SK-N-SH (cell line): ENCODE data around the gene E2F1. TPM values are rescaled to one million over a fixed set of nuclear protein-coding genes. Genes with fewer than 3 reads are reported as not detected.

ENCODE experiments used
- CTCF ChIA-PET: fragments of 300-600, 350-600 bp; formaldehyde crosslinking; extraction: SDS; loops from one replicate; lab custom pipeline; 2021; lab: Yijun Ruan, JAX
- POLR2A ChIA-PET: fragments of 350-600 bp; sonication (Branson Sonifier 250); formaldehyde crosslinking; extraction: SDS; loops from one replicate; lab custom pipeline; 2020; ENCODE audit warnings: antibody characterized with exemption, inconsistent platforms; lab: Yijun Ruan, JAX
- DNase-seq: peaks from one replicate; pipeline ENCODE4 v3.0.0; 2012
- H2AFZ ChIP-seq: fragments of 200-600 bp; sonication (generic); 2 replicates; pipeline ENCODE4 v1.8.1; 2016; ENCODE audit warnings: antibody characterized with exemption, mild to moderate bottlenecking, low read depth
- H3F3A ChIP-seq: fragments of 200-600 bp; sonication (generic); replicated peaks from 2 replicates; pipeline ENCODE3; 2016; ENCODE audit warnings: antibody characterized with exemption, mild to moderate bottlenecking; ENCODE audit not compliant: insufficient read depth
- H3K27ac ChIP-seq, 2 experiments: fragments of 200-500 bp in 1 of 2; fragments of 200-600 bp in 1 of 2; sonication (Bioruptor generic) in 1 of 2; sonication (generic), shearing (Covaris generic) in 1 of 2; 2 replicates each; pipeline versions ENCODE4 v1.5.1 to v1.6.1; 2014 to 2016; ENCODE audit warnings: low read depth in 2 of 2, inconsistent platforms in 1 of 2, low read length in 1 of 2, mild to moderate bottlenecking in 1 of 2, mixed read lengths in 1 of 2
- H3K27me3 ChIP-seq: fragments of 200-600 bp; sonication (generic), shearing (Covaris generic); 2 replicates; pipeline ENCODE4 v1.6.1; 2016; ENCODE audit warnings: mixed run types; ENCODE audit not compliant: insufficient read depth
- H3K36me3 ChIP-seq, 2 experiments: fragments of 200-500 bp in 1 of 2; fragments of 200-600 bp in 1 of 2; sonication (Bioruptor generic) in 1 of 2; sonication (generic) in 1 of 2; replicated peaks in 1 of 2; 2 replicates each; pipeline versions ENCODE3 to v1.5.1; 2014 to 2016; ENCODE audit warnings: low read length in 1 of 2, mild to moderate bottlenecking in 1 of 2; ENCODE audit not compliant: insufficient read depth in 2 of 2, control insufficient read depth in 1 of 2
- H3K4me1 ChIP-seq, 2 experiments: fragments of 200-500 bp in 1 of 2; fragments of 200-600 bp in 1 of 2; sonication (Bioruptor generic) in 1 of 2; sonication (generic), shearing (Covaris generic) in 1 of 2; 2 replicates each; pipeline versions ENCODE4 v1.5.1 to v1.6.1; 2014 to 2016; ENCODE audit warnings: low read depth in 1 of 2, low read length in 1 of 2, mixed run types in 1 of 2; ENCODE audit not compliant: insufficient read depth in 2 of 2, control insufficient read depth in 1 of 2
- H3K4me2 ChIP-seq: fragments of 200-600 bp; sonication (generic), shearing (Covaris generic); 2 replicates; pipeline ENCODE4 v1.6.1; 2017; ENCODE audit warnings: mixed run types
- H3K4me3 ChIP-seq, 2 experiments: fragments of 200-500 bp in 1 of 2; fragments of 200-600 bp in 1 of 2; sonication (Bioruptor generic) in 1 of 2; sonication (generic), shearing (Covaris generic) in 1 of 2; 2 replicates each; pipeline versions ENCODE4 v1.5.1 to v1.8.1; 2014 to 2016; ENCODE audit warnings: low read depth in 2 of 2, inconsistent platforms in 1 of 2, low read length in 1 of 2, mild to moderate bottlenecking in 1 of 2, mixed read lengths in 1 of 2, moderate library complexity in 1 of 2
- H3K79me2 ChIP-seq: fragments of 200-600 bp; sonication (generic); 2 replicates; pipeline ENCODE4 v1.8.1; 2017; ENCODE audit warnings: mild to moderate bottlenecking; ENCODE audit not compliant: insufficient read depth
- H3K9ac ChIP-seq: fragments of 200-600 bp; sonication (generic); 2 replicates; pipeline ENCODE4 v1.6.1; 2017; ENCODE audit warnings: mixed run types
- H3K9me2 ChIP-seq: fragments of 200-600 bp; sonication (generic); 2 replicates; pipeline ENCODE4 v1.6.1; 2017; ENCODE audit warnings: mixed run types
- H3K9me3 ChIP-seq: fragments of 200-600 bp; sonication (generic); 2 replicates; pipeline ENCODE4 v1.6.1; 2017; ENCODE audit warnings: mixed run types, mild to moderate bottlenecking, moderate library complexity
- H4K20me1 ChIP-seq: fragments of 200-600 bp; sonication (generic); 2 replicates; pipeline ENCODE4 v1.6.1; 2017; ENCODE audit warnings: mild to moderate bottlenecking, mixed run types; ENCODE audit not compliant: insufficient read depth
- CHD2 ChIP-seq: fragments of 150-350 bp; IDR thresholded peaks from 2 replicates; pipeline ENCODE4 v1.6.1; 2018; ENCODE audit warnings: low read length; ENCODE audit not compliant: partially characterized antibody
- EZH2phosphoT487 ChIP-seq: fragments of 200-600 bp; sonication (generic); IDR thresholded peaks from 2 replicates; pipeline ENCODE4 v1.6.1; 2017; ENCODE audit warnings: low read depth, mixed run types, mild to moderate bottlenecking, antibody characterized with exemption, moderate library complexity, borderline replicate concordance
- FOSL2 ChIP-seq: IDR thresholded peaks from 2 replicates; pipeline ENCODE4 v1.4.0; 2012; ENCODE audit warnings: low read depth, mild to moderate bottlenecking, moderate library complexity, borderline replicate concordance
- FOXJ3 ChIP-seq: sonication (generic); formaldehyde crosslinking; IDR thresholded peaks from 2 replicates; pipeline ENCODE4 v1.5.1; 2020; ENCODE audit warnings: mild to moderate bottlenecking, missing genetic modification reagents
- GABPA ChIP-seq: IDR thresholded peaks from 2 replicates; pipeline ENCODE4 v1.4.0; 2012; ENCODE audit warnings: low read depth, mild to moderate bottlenecking
- IRF3 ChIP-seq: fragments of 150-350 bp; IDR thresholded peaks from 2 replicates; pipeline ENCODE4 v1.6.1; 2016; ENCODE audit warnings: mild to moderate bottlenecking, low read depth, low read length
- JUND ChIP-seq: IDR thresholded peaks from 2 replicates; pipeline ENCODE4 v1.4.0; 2012
- MEF2A ChIP-seq: IDR thresholded peaks from 2 replicates; pipeline ENCODE4 v1.4.0; 2012; ENCODE audit warnings: low read depth, borderline replicate concordance
- MXI1 ChIP-seq: IDR thresholded peaks from 2 replicates; pipeline ENCODE4 v1.6.1; 2012; ENCODE audit warnings: mild to moderate bottlenecking, low read depth, low read length, improper control_type of control experiment
- NFIC ChIP-seq: IDR thresholded peaks from 2 replicates; pipeline ENCODE4 v1.4.0; 2012; ENCODE audit warnings: borderline replicate concordance
- NRF1 ChIP-seq: IDR thresholded peaks from 2 replicates; pipeline ENCODE4 v1.6.1; 2012; ENCODE audit warnings: low read depth, mild to moderate bottlenecking, low read length
- RAD21 ChIP-seq: IDR thresholded peaks from 2 replicates; pipeline ENCODE4 v1.6.1; 2012; ENCODE audit warnings: mild to moderate bottlenecking, low read length
- RFX5 ChIP-seq: IDR thresholded peaks from 2 replicates; pipeline ENCODE4 v1.6.1; 2012; ENCODE audit warnings: mild to moderate bottlenecking, improper control_type of control experiment, low read length
- RXRA ChIP-seq: IDR thresholded peaks from 2 replicates; pipeline ENCODE4 v1.4.0; 2012; ENCODE audit warnings: low read depth, mild to moderate bottlenecking, borderline replicate concordance
- SIN3A ChIP-seq: IDR thresholded peaks from 2 replicates; pipeline ENCODE4 v1.6.1; 2012; ENCODE audit warnings: low read depth, mild to moderate bottlenecking, low read length, moderate library complexity, borderline replicate concordance
- SMC3 ChIP-seq: IDR thresholded peaks from 2 replicates; pipeline ENCODE4 v1.6.1; 2012; ENCODE audit warnings: low read depth, low read length, improper control_type of control experiment
- TCF12 ChIP-seq: IDR thresholded peaks from 2 replicates; pipeline ENCODE4 v1.4.0; 2012
- TEAD4 ChIP-seq: IDR thresholded peaks from 2 replicates; pipeline ENCODE4 v1.4.0; 2012; ENCODE audit warnings: mild to moderate bottlenecking, borderline replicate concordance; ENCODE audit not compliant: insufficient read depth
- WGBS: methylation state at CpG from one replicate; pipeline ENCODE4 v1.1.6; 2017; ENCODE audit warnings: low lambda C conversion rate; 5-methylcytosine and 5-hydroxymethylcytosine counted together
- polyA plus RNA-seq, 3 experiments: library from polyadenylated mRNA; depleted of rRNA; stranded (reverse); fragments of >200 nt; gene quantifications; 2 replicates each; pipeline ENCODE4 v1.2.3, GENCODE V29; 2012
- TF ChIP-seq, protein P1 (sequence below): fragments of 150-350 bp; IDR thresholded peaks from 2 replicates; pipeline ENCODE4 v1.6.1; 2017; ENCODE audit warnings: antibody characterized with exemption, low read length, low read depth, borderline replicate concordance
- TF ChIP-seq, protein P2 (sequence below): IDR thresholded peaks from 2 replicates; pipeline ENCODE4; 2012

Gene E2F1
- polyA plus RNA-seq, 1 of the 3 experiments (the other 2 are of a cell fraction): 15.0 TPM

DNA sequence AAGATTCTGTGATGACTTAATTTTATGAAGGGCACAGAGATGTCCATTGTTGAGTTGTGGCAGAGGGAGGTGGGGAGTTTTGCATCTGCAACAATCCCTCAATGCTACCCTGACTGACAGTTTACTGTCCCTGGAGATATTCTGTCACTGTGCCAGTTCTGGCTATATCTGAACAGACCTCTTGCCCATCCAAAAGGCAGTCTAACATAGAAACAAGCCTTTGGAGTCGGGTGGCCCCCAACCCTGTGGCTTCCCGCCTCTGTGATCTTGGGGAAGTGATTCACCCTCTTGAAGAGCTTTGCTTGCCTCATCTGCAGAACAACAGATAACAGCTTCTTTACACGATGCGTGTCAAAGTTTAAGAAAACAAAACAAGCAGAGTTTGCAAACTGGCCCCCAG, 3.8 kb upstream of the E2F1 start:
- Histone ChIP-seq H3F3A (no peaks in the 10 kb centered on the region), H3K4me3 (no peak overlapping the region), H3K79me2 (peaks cover 6% of the 10 kb centered on the region; the same call in 1 of the 2 replicates), H4K20me1 (no peaks in the 10 kb centered on the region), H3K4me2 (0 out of 2 replicates have a peak overlapping the region, but pooled peaks have one; percentile 2), H3K4me1 (peaks cover 4 to 20% of the 10 kb centered on the region in 2 experiments; a peak in 2 of 4 replicates), H3K27ac (no peak overlapping the region), H3K9me3 (no peaks in the 10 kb centered on the region), H3K36me3 (no peaks in the 10 kb centered on the region), H3K9ac (no peak overlapping the region), H3K9me2 (no peaks in the 10 kb centered on the region), H3K27me3 (no peaks in the 10 kb centered on the region), H2AFZ (0 out of 2 replicates have a peak overlapping the region, but pooled peaks have one; percentile 0)
- POLR2A ChIA-PET: no interaction called here
- 32% methylated on average over 4 of the region's 4 CpGs for WGBS
- TF ChIP-seq MXI1: no peak
- TF ChIP-seq JUND: 0 out of 2 replicates have a peak, but pooled peaks have one; percentile 16
- CTCF ChIA-PET: interaction anchor here (1.4 kb wide), 1 partner anchor 22 kb away, joined by 4 read pairs; no protein-coding TSS in a partner anchor
- DNase-seq: no peak

DNA sequence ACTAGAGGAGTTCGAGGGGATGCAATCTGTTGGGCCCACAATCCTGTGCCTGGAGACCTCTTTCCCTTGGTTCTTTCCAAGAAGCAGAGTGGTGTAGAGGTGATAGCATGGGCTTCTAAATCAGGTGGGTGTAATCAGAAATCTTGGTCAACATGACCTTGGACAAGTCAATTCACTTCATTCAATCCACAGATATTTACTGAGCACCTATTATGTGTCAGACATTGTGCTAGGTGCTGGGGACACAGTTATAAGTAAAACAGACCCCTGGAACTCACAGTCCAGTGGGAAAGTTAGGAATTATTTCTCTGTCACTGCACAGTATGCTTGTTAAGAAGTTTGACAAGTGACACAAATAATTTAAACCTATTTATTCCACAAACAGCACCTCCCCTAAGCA, 3.3 kb upstream of the E2F1 start:
- WGBS: 100% methylated on average over 1 of the region's 1 CpG
- Histone ChIP-seq H4K20me1 (no peaks in the 10 kb centered on the region; the same call in 1 of the 2 replicates), H3K9me3 (no peaks in the 10 kb centered on the region), H3K79me2 (peaks cover 11% of the 10 kb centered on the region), H3K27me3 (no peaks in the 10 kb centered on the region), H3K9ac (no peak overlapping the region), H3K27ac (no peak overlapping the region), H3K4me1 (peaks cover 7 to 25% of the 10 kb centered on the region in 2 experiments; a peak in 2 of 4 replicates), H3K9me2 (no peaks in the 10 kb centered on the region), H3K4me2 (0 out of 2 replicates have a peak overlapping the region, but pooled peaks have one; percentile 2), H3F3A (no peaks in the 10 kb centered on the region), H3K4me3 (no peak overlapping the region), H3K36me3 (no peaks in the 10 kb centered on the region), H2AFZ (no peak overlapping the region)
- DNase-seq: no peak
- CTCF ChIA-PET: no interaction called here
- TF ChIP-seq RAD21 (no peak), MEF2A (no peak), NRF1 (no peak), RXRA (no peak), FOSL2 (no peak), TCF12 (no peak), FOXJ3 (CRISPR knock-in tag) (no peak), GABPA (no peak), NFIC (no peak), TEAD4 (no peak), SMC3 (no peak), CHD2 (no peak), SIN3A (no peak), IRF3 (no peak), RFX5 (no peak), EZH2phosphoT487 (no peak)
- TF ChIP-seq, protein P1, sequence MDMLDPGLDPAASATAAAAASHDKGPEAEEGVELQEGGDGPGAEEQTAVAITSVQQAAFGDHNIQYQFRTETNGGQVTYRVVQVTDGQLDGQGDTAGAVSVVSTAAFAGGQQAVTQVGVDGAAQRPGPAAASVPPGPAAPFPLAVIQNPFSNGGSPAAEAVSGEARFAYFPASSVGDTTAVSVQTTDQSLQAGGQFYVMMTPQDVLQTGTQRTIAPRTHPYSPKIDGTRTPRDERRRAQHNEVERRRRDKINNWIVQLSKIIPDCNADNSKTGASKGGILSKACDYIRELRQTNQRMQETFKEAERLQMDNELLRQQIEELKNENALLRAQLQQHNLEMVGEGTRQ: no peak
- TF ChIP-seq, protein P2, sequence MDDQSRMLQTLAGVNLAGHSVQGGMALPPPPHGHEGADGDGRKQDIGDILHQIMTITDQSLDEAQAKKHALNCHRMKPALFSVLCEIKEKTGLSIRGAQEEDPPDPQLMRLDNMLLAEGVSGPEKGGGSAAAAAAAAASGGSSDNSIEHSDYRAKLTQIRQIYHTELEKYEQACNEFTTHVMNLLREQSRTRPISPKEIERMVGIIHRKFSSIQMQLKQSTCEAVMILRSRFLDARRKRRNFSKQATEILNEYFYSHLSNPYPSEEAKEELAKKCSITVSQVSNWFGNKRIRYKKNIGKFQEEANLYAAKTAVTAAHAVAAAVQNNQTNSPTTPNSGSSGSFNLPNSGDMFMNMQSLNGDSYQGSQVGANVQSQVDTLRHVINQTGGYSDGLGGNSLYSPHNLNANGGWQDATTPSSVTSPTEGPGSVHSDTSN: no peak
- POLR2A ChIA-PET: no interaction called here
